GM12891 (cell line): Measurements from ENCODE around the gene MRPL37.

Source experiments
- POLR2A ChIP-seq: IDR thresholded peaks from 2 replicates; pipeline ENCODE4 v1.6.1; 2011; ENCODE audit warnings: low read depth, low read length, control low read depth
- POLR2AphosphoS5 ChIP-seq: IDR thresholded peaks from 2 replicates; pipeline ENCODE4 v1.6.1; 2011; ENCODE audit warnings: low read depth, low read length, control low read depth

DNA sequence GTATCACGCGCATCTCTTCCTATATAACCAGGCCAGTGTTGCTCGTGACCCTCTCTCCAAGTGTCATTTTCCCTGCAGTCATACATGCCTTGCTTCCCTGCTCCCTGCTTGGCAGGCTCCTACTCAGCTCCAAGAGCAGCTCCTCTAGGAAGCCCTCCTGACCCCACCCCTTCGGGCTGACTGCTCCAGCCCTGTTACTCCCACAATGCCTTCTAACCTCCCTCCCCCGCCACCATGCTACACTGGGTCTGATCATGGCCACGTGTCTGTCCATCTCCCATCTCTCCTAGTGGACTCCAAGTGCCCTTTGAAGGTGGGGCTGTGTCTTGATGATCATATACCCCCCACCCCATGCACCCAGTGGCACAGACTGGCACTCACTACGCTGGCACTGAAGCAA, 44.7 kb downstream of the MRPL37 start:
- TF ChIP-seq POLR2A (no peak), POLR2AphosphoS5 (no peak)
